A375 (cell line): ENCODE results near the gene GRIN3A. TPM values are rescaled to one million over a fixed set of nuclear protein-coding genes. Genes with fewer than 3 reads are reported as not detected.

Experiments
- total RNA-seq: library from RNA; depleted of rRNA; stranded (reverse); fragments of >200 nt; shearing (Covaris generic); gene quantifications from 2 replicates; pipeline ENCODE4 v1.2.3, GENCODE V29; 2014; rRNA removed

The GRIN3A gene
- total RNA-seq: not detected in 2 replicates

GRCh38 chr9:101738566-101739183, at the start of gene GRIN3A:
Gene GRIN3A, minus strand, starts transcription at chr9:101738647. Its CDS starts 668 bp downstream, at chr9:101737979.

GRCh38 chr9:101594796-101595195, 143.7 kb downstream of the GRIN3A start, which contains the start of gene PPP3R2:
Gene PPP3R2, minus strand, starts transcription at chr9:101594969. Its CDS starts 48 bp downstream, at chr9:101594921.

GRCh38 chr9:101533334-101534204, 204.9 kb downstream of the GRIN3A start, which contains the start of gene RNF20:
Gene RNF20, plus strand, starts transcription at chr9:101533853. Its CDS starts 1,571 bp downstream, at chr9:101535424.

Other genes with a start within 250 kb of the GRIN3A start
- 34.6 and 44.7 TPM in 2 replicates for gene RNF20, start 204.8 kb downstream of the GRIN3A start, total RNA-seq
- not detected in 2 replicates for gene PPP3R2, start 143.7 kb downstream of the GRIN3A start, total RNA-seq